GM06990 (cell line): ENCODE data around the gene NTSR1.

Experiments
- DNase-seq: peaks from one replicate; pipeline ENCODE4 v3.0.0-alpha.2; 2011; ENCODE audit not compliant: insufficient read length; ENCODE audit errors: extremely low read depth
- H3K27me3 ChIP-seq: replicated peaks from 2 replicates; pipeline ENCODE4 v1.6.0; 2011; ENCODE audit warnings: low read length; ENCODE audit not compliant: control insufficient read depth, insufficient read depth
- H3K36me3 ChIP-seq: 2 replicates; pipeline ENCODE4 v1.5.1; 2011; ENCODE audit warnings: low read length; ENCODE audit not compliant: control insufficient read depth, insufficient read depth
- H3K4me3 ChIP-seq: replicated peaks from 2 replicates; pipeline ENCODE4 v1.5.1; 2011; ENCODE audit warnings: low read depth, mild to moderate bottlenecking, control low read depth, low read length
- CTCF ChIP-seq: IDR thresholded peaks from 2 replicates; pipeline ENCODE4 v1.5.1; 2011; ENCODE audit warnings: low read length, control low read depth, mild to moderate bottlenecking, inconsistent platforms; ENCODE audit not compliant: insufficient read depth, poor library complexity, severe bottlenecking

The NTSR1 gene

DNA sequence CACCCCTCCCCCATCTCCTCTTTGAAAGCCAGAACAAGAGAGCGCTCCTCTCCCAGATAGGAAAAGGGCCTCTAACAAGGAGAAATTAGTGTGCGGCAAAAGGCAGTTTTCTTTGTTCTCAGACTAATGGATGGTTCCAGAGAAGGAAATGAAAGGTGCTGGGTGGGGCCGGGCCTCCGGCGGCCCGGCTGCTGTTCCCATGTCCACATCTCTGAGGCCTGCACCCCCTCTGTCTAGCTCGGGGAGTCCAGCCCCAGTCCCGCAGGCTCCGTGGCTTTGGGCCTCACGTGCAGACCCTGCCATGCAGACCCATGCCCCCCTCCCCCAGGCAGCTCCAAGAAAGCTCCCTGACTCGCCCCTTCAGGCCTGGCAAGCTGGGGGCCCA, 51.8 kb downstream of the NTSR1 start:
- no peak for TF ChIP-seq CTCF
- no peak for DNase-seq
- no peaks in the 10 kb centered on the region; the same call in 1 of the 2 replicates for H3K27me3 ChIP-seq

GRCh38 chr20:62760856-62761758, 52.5 kb downstream of the NTSR1 start:
- no peaks in the 10 kb centered on the region for H3K36me3 ChIP-seq
- no peak for TF ChIP-seq CTCF
- DNase-seq = no peak
- no peaks in the 10 kb centered on the region; the same call in 1 of the 2 replicates for H3K27me3 ChIP-seq
- no peak overlapping the region for H3K4me3 ChIP-seq

More for the DNA sequence above, 51.8 kb downstream of the NTSR1 start:
- Histone ChIP-seq H3K36me3 (no peaks in the 10 kb centered on the region), H3K4me3 (no peak overlapping the region)

DNA sequence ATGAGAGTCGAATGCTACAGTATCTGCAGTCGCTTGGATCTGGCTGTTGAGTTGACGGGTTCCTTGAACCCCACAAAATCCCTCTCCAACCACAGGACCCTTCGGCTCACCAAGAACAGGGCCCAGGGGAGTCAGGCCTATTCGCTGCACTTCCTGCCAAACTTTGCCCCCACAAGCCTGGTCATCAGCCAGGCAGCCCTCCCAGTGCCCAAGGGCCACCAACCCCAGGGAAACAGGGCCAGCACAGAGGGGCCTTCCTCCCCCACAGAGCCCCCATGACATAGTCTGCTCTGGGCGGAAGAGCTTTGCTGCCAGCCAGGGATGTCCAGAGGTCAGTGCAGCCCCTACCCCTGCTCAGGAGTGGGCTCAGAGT, 53.1 kb downstream of the NTSR1 start:
- TF ChIP-seq CTCF = no peak
- no peak for DNase-seq
- Histone ChIP-seq H3K27me3 (no peaks in the 10 kb centered on the region; the same call in 1 of the 2 replicates), H3K36me3 (no peaks in the 10 kb centered on the region), H3K4me3 (no peak overlapping the region)

- no peak overlapping the region for H3K4me3 ChIP-seq
Measured at GRCh38 chr20:62762376-62762775, 53.7 kb downstream of the NTSR1 start.

GRCh38 chr20:62762801-62763368, 54.2 kb downstream of the NTSR1 start:
- no peaks in the 10 kb centered on the region for H3K36me3 ChIP-seq
- H3K4me3 ChIP-seq = no peak overlapping the region
- no peak for DNase-seq
- TF ChIP-seq CTCF = no peak
- no peaks in the 10 kb centered on the region; the same call in 1 of the 2 replicates for H3K27me3 ChIP-seq

More at GRCh38 chr20:62762376-62762775, 53.7 kb downstream of the NTSR1 start:
- DNase-seq = no peak
- Histone ChIP-seq H3K27me3 (no peaks in the 10 kb centered on the region; the same call in 1 of the 2 replicates), H3K36me3 (no peaks in the 10 kb centered on the region)
- no peak for TF ChIP-seq CTCF
